Measurements from ENCODE around the gene PEX6.

GRCh38 chr6:42968126-42968701 lies 10.8 kb downstream of the PEX6 start:
- TF ChIP-seq POLR2A (IDR thresholded peaks at IDR 0.05; ENCODE audit: low read depth, low read length) (no peak), POLR2AphosphoS5 (IDR thresholded peaks at IDR 0.05; ENCODE audit: low read depth, low read length) (no peak), TAF1 (IDR thresholded peaks at IDR 0.05; ENCODE audit: borderline replicate concordance, low read depth, low read length) (no peak)

Data from GM12892 (cell line).